T-helper 9 cell (primary cell): Measurements from ENCODE around the gene SFRP4.

Experiments
- DNase-seq: peaks from one replicate; pipeline ENCODE4 v3.0.0-alpha.2; 2020

Gene SFRP4

DNA sequence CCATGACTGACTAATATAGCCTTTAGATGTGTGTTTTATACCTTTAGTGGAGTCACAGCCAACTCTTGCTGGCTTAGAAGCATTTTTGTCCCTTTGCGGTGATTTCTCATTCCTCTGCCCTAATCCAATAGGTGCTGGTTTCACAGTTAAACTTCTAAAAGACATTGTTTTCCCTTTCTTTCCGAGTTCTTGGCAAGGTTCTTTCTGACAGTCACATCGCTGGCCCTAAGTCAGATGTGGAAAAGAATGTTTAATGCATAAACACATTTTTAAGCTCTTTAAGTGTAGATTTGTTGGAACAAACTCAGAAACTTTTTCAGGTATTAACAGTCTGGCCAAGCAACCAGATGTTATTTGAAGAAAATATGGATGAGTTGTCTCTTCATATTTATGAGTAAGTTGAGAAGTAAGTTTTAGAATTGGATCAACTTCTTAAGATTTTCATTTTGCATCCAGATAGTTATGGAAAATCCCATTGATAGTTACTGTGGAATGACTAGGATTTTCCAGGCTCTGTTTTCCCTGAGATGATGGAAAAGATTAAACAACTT, 7.9 kb upstream of the SFRP4 start:
- no peak for DNase-seq

DNA sequence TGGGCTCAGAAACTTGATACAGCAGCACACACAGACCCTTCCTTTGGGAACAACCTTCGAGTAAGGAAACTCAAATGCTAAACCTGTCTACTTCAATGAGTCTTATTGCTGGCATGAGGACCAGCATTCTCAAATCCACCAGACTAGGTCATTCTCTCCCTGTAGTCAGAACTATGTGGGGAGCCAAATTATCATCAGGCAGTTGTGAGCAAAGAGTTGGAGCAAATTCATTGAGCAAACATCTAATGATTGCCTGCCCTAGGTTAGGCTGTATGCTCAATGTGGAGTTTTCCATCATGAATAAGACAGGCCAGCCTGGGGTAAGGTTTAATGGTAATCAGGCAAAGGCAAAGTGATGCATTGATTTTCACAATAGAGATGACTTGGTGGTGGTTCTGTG, 7.4 kb upstream of the SFRP4 start:
- no peak for DNase-seq

- DNase-seq = no peak
These were observed 5.3 kb upstream of the SFRP4 start for GRCh38 chr7:37921876-37922275.

DNA sequence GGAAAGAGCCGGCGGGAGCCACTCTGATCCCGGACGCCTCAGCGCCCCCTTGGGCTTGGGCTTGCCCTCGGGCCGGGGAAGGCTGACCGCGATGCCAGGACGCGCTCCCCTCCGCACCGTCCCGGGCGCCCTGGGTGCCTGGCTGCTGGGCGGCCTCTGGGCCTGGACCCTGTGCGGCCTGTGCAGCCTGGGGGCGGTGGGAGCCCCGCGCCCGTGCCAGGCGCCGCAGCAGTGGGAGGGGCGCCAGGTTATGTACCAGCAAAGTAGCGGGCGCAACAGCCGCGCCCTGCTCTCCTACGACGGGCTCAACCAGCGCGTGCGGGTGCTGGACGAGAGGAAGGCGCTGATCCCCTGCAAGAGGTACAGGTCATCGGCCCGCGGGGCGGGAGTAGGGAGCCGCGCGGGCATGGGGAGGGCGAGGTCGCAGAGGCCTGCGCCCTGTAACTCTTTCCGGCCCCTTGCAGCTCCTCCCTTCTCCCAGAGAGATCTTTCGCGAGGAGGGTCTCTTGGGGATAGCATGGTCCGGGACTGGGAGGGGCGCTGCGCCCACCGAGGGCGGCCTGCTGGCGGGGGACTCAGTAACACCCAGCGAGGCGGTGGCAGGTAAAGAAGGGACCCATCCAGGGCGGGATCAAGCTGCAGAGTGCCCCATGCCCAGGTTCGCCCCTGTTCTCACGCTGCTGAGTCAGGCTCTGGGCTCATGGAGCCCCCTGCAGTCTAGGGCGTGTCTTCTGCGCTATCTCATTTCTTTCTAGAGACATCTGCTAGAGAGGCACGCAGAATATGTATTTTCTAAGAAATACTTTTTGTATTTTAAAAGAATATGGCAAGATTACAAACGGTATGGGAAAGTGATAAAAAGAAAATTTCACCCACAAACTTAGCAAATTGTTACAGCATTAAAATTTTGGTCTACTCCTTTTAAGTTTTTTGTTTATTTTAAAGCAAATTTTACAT, 4.5 kb upstream of the SFRP4 start:
- DNase-seq = no peak

DNA sequence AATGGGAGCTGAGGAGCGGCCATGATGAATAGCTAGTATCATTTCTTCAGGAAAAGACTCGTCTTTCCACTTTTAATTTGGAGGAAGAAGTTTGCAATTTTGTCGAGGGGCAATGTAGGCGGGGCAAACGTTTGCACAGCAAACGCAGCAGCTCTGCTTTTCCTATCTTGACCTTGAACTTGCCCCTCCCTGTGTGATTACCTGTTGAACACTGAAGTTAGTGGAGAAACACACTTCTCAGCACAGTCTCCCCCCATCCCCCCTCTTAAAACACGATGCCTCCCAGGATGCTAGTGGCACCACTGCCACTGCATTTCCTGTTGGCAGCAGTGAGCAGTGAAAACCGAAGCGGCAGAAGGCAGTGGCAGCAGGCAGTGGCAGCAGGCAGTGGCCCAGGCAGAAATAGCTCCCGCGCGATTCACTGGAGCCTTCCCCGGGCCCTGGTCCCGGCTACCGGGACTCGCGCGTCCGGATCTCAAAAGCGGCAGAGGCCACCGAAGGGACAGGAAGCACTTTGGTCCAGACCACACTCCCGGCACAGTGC, 3.8 kb upstream of the SFRP4 start, which contains the start of gene EPDR1:
Gene EPDR1, plus strand, starts transcription at position 336 of the 544 bp plus-strand sequence. CDS start 300 bp downstream, outside the sequence.
- DNase-seq = no peak

DNA sequence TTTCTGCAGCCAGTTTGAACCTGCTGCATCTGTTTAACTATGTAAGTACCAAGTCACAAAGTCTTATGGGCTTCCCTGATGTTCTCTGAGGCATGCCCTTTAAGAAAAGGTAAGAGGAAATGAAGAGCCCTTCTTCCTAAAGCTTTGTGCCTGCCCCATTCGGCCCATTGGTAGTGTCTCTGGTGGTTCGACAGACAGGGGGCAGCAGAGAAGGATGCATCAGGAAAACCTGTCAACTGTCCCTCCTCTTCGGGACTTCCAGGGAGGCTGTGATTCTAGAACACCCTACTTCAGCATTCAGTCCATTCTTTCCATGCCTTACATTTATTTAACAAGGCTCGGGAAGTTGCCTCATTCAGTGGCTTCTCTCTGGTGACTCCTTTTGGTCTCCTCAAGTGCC, 1.9 kb upstream of the SFRP4 start:
- no peak for DNase-seq

- no peak for DNase-seq
These were observed 472 bp downstream of the SFRP4 start for GRCh38 chr7:37916017-37916672.

DNA sequence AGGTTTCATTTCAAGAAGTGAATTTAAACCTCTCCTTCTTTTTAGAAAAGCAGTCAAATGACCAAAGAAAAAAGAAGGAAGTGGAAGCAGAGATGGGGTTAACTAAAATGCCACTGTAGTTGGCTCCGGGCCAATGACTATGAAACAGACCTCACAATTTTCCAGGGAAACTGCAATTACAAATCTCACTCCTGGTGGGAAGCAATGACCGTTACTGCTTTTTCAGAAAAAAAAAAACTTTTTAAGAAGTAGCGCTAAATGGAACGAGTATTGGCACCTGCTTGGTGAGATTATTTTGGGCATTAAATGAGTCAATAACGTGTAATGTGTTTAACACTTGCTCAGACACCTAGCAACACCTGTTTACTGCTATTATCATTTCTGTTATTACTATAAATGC, 1.2 kb downstream of the SFRP4 start:
- no peak for DNase-seq

DNA sequence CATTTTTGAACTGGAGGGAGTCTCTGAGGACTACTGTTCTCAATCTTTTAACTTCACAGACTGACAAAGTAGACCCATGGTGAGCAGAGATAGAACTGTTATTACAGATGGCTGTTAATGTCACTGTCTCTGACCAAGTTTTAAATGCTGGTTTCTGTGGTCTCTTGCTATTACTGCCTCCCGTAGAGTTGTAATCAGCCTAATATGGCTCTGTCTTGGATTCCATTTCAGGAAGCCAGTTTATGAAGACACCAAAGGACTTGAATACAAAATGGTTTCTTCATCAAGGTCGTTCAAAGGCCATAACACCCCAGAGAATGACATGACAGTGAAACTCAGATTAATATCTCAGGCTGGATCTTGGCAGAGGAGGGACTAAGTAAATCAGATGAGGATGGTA, 3.9 kb downstream of the SFRP4 start:
- no peak for DNase-seq

DNA sequence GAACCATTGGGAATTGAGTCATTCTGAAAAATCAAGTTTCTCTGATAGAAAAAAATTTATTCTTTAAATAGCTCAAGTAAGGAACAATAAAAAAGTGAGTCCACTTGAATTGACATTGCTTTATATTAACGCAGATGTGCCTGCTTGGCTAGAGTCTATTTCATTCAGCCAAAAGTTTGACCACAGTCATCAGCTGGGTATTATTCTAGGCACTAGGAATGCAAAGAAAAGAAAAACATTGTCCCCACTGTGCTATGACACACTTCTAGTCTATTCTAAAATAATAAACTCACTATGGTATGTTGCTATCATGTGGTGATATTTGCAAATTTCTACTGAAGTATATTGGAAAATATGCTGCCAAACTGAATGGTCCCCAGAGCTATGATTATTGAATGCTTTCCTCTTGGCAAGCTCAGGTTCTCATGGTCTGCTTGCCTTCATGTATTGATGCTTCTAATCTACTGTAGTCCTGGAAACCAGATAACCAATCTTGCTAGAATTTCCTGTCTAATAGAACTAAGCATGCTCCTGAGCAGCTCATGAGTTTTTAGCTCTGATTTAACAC, 8.3 kb downstream of the SFRP4 start:
- DNase-seq = no peak

GRCh38 chr7:37901890-37902524, 14.6 kb downstream of the SFRP4 start:
- no peak for DNase-seq

DNA sequence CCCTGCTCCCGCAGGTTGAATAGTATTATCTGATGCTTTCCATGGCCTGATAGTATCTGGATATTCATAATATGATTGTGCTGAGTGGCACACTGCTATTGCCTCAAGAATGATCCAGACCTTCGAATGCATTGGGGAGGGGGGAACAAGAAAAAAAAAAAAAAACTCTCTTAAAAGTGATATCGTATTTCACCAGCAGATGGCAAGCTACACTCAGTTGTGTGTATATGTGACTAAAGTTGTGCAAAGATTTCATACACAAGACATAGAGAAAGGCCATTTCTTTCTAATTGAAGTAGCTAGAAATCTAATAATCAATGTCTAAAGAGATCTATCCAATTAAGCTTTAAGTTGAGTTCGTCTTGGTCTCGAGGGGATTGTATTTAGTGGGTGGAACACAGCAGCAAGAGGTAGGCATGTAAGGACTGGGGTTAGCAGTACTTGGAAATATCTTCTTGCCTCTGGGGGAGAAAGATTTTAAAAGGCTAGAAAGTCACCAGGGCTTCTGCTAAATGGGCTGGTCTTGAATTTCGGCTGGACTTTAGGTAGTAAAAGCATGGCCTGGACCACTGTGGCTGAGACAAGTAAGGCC, 15.3 kb downstream of the SFRP4 start:
- DNase-seq = no peak

- no peak for DNase-seq
These were observed 16.8 kb downstream of the SFRP4 start for GRCh38 chr7:37899712-37900247.

GRCh38 chr7:37894671-37895070, 21.9 kb downstream of the SFRP4 start:
- DNase-seq = no peak

- DNase-seq = no peak
These were observed 23.3 kb downstream of the SFRP4 start for GRCh38 chr7:37893359-37893758.

DNA sequence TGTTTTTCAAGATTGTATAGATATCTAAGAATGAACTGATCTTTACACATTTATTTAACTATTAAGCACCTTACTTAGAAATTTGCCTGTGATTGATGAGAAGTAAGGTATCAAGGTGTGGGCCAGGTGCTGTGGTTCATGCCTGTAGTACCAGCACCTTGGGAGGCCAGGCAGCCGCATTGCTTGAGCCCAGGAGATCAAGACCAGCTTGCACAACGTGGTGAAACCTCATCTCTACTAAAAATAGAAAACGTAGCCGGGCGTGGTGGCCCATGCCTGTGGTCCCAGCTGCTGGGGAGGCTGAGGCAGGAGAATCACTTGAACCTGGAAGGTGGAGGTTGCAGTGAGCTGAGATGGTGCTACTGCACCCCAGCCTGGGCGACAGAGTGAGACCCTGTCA, 34.5 kb downstream of the SFRP4 start:
- no peak for DNase-seq
